Thyroid gland (tissue), 4 donors: ENCODE measurements around the gene LRRC34.

Source experiments
- POLR2A ChIP-seq, 2 donors: fragments of 450-650 bp; IDR thresholded peaks; one replicate each; pipeline ENCODE4 v1.6.1; 2017; ENCODE audit warnings: antibody characterized with exemption in 2 of 2, mild to moderate bottlenecking in 2 of 2, moderate library complexity in 1 of 2
- TF ChIP-seq, protein P1 (sequence below), 6 experiments: fragments of 200-600 bp in 3 of 6; fragments of 450-650 bp in 3 of 6; sonication (generic) in 3 of 6; IDR thresholded peaks; one replicate each; pipeline ENCODE4 v1.5.1; 2016 to 2019; ENCODE audit warnings: antibody characterized with exemption in 6 of 6, mild to moderate bottlenecking in 2 of 6, inconsistent platforms in 1 of 6, moderate library complexity in 1 of 6

DNA sequence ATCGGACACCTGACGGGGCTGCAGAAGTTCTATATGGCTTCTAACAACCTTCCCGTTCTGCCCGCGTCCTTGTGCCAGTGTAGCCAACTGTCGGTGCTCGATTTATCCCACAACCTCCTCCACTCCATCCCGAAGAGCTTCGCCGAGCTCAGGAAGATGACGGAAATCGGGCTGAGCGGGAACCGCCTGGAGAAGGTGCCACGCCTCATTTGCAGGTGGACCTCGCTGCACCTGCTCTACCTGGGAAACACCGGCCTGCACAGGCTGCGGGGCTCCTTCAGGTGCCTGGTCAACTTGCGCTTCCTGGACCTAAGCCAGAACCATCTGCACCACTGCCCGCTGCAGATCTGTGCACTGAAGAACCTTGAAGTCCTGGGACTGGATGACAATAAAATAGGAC is 9.8 kb upstream of the LRRC34 start:
- TF ChIP-seq, protein P1, sequence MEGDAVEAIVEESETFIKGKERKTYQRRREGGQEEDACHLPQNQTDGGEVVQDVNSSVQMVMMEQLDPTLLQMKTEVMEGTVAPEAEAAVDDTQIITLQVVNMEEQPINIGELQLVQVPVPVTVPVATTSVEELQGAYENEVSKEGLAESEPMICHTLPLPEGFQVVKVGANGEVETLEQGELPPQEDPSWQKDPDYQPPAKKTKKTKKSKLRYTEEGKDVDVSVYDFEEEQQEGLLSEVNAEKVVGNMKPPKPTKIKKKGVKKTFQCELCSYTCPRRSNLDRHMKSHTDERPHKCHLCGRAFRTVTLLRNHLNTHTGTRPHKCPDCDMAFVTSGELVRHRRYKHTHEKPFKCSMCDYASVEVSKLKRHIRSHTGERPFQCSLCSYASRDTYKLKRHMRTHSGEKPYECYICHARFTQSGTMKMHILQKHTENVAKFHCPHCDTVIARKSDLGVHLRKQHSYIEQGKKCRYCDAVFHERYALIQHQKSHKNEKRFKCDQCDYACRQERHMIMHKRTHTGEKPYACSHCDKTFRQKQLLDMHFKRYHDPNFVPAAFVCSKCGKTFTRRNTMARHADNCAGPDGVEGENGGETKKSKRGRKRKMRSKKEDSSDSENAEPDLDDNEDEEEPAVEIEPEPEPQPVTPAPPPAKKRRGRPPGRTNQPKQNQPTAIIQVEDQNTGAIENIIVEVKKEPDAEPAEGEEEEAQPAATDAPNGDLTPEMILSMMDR (IDR thresholded peaks at IDR 0.05) = no peak
- no peak for TF ChIP-seq POLR2A (IDR thresholded peaks at IDR 0.05)
